HuH-7.5 (cell line): ENCODE results near the gene FAM200C.
"Not testable (repeated sequence)": the region's sequence is repeated elsewhere in the genome, so short reads cannot be mapped to it uniquely, and the experiment has no call there.

Source experiments
- DNase-seq: peaks from one replicate; pipeline ENCODE4 v3.0.0; 2011; ENCODE audit warnings: low spot score

The FAM200C gene

GRCh38 chr5:160399402-160400353 lies at the start of gene FAM200C:
TSS of gene FAM200C (minus strand) at chr5:160400054. CDS start at chr5:160395490, 4,564 bp downstream.
- peak; percentile 91 for DNase-seq

GRCh38 chr5:160449458-160449857 lies 49.6 kb upstream of the FAM200C start:
- no peak for DNase-seq

- no peak for DNase-seq
These were observed 49.0 kb upstream of the FAM200C start for GRCh38 chr5:160448886-160449285.

GRCh38 chr5:160445751-160446150 lies 45.9 kb upstream of the FAM200C start:
- DNase-seq: no peak

- DNase-seq: no peak
These were observed 45.3 kb upstream of the FAM200C start for GRCh38 chr5:160445132-160445531.

- DNase-seq: no peak
These were observed 44.6 kb upstream of the FAM200C start for GRCh38 chr5:160444407-160444806.

GRCh38 chr5:160442824-160443431 lies 43.1 kb upstream of the FAM200C start:
- DNase-seq: no peak

- DNase-seq: no peak
These were observed 41.5 kb upstream of the FAM200C start for GRCh38 chr5:160441311-160441781.

GRCh38 chr5:160439205-160439600 lies 39.3 kb upstream of the FAM200C start:
- DNase-seq: peak; percentile 72

GRCh38 chr5:160438316-160439204 lies 38.7 kb upstream of the FAM200C start:
- peak; percentile 38 for DNase-seq

GRCh38 chr5:160437271-160437670 lies 37.4 kb upstream of the FAM200C start:
- DNase-seq: no peak

GRCh38 chr5:160436661-160437060 lies 36.8 kb upstream of the FAM200C start:
- not testable (repeated sequence) for DNase-seq

- DNase-seq: no peak
These were observed 36.2 kb upstream of the FAM200C start for GRCh38 chr5:160436017-160436416.

- no peak for DNase-seq
These were observed 35.7 kb upstream of the FAM200C start for GRCh38 chr5:160435532-160435931.

GRCh38 chr5:160434022-160434531 lies 34.2 kb upstream of the FAM200C start:
- DNase-seq: no peak

GRCh38 chr5:160432787-160433186 lies 32.9 kb upstream of the FAM200C start:
- no peak for DNase-seq

GRCh38 chr5:160432196-160432595 lies 32.3 kb upstream of the FAM200C start:
- no peak for DNase-seq

GRCh38 chr5:160427607-160428006 lies 27.8 kb upstream of the FAM200C start:
- DNase-seq: no peak

GRCh38 chr5:160423099-160423498 lies 23.2 kb upstream of the FAM200C start:
- DNase-seq: no peak

GRCh38 chr5:160421625-160422258 lies 21.9 kb upstream of the FAM200C start, which contains the start of gene PTTG1:
TSS of gene PTTG1 (plus strand) at chr5:160421855. CDS start at chr5:160422313, 458 bp downstream.
- peak; percentile 71 for DNase-seq

GRCh38 chr5:160420331-160420610 lies 20.4 kb upstream of the FAM200C start:
- DNase-seq: no peak
